ENCODE measurements around the gene LRP1B. TPM values are rescaled to one million over a fixed set of nuclear protein-coding genes. Genes with fewer than 3 reads are reported as not detected.

LRP1B gene
- total and polyA plus RNA-seq, 4 donors: 0.01 to 0.84 (median 0.17) TPM

GRCh38 chr2:141930803-141931202 lies 200.0 kb downstream of the LRP1B start:
- no peak overlapping the region for H3K9ac ChIP-seq (ENCODE audit: low read depth in 1 of 2, low read length in 2 of 2)
- H3K4me3 ChIP-seq (ENCODE audit: low read depth in 1 of 3, low read length in 3 of 3): no peak overlapping the region
- TF ChIP-seq REST (IDR thresholded peaks at IDR 0.05) (no peak), ZBTB33 (IDR thresholded peaks at IDR 0.05) (no peak), NR2F2 (IDR thresholded peaks at IDR 0.05) (no peak), MAX (IDR thresholded peaks at IDR 0.05) (no peak)

GRCh38 chr2:141929331-141930252 lies 201.2 kb downstream of the LRP1B start:
- no peaks in the 10 kb centered on the region for H3K27me3 ChIP-seq (ENCODE audit: control insufficient read depth in 4 of 4, insufficient read depth in 4 of 4, low read length in 3 of 4)
- no peak overlapping the region for H3K9ac ChIP-seq (ENCODE audit: low read depth in 1 of 2, low read length in 2 of 2)
- no peak overlapping the region for H3K4me3 ChIP-seq (ENCODE audit: low read depth in 1 of 3, low read length in 3 of 3)
- no peaks in the 10 kb centered on the region for H3K4me1 ChIP-seq (ENCODE audit: control insufficient read depth in 4 of 4, insufficient read depth in 4 of 4, low read length in 3 of 4)
- no peaks in the 10 kb centered on the region for H3K9me3 ChIP-seq (ENCODE audit: control insufficient read depth in 4 of 4, low read length in 3 of 4)
- DNase-seq (ENCODE audit: low spot score): no peak
- 71% methylated on average over 8 of the region's 8 CpGs for WGBS
- H3K27ac ChIP-seq (ENCODE audit: low read depth in 1 of 2, low read length in 2 of 2): no peak overlapping the region
- no peak for TF ChIP-seq EGR1 (IDR thresholded peaks at IDR 0.05; ENCODE audit: low read depth in 2 of 2)
- no peak for TF ChIP-seq CTCF (IDR thresholded peaks at IDR 0.05; ENCODE audit: low read depth, low read length, missing input control)
- TF ChIP-seq ATF3 (IDR thresholded peaks at IDR 0.05): no peak
- TF ChIP-seq ZBTB33 (IDR thresholded peaks at IDR 0.05): no peak
- TF ChIP-seq SP1 (IDR thresholded peaks at IDR 0.05): no peak
- no peak for TF ChIP-seq YY1 (IDR thresholded peaks at IDR 0.05)
- TF ChIP-seq JUND (IDR thresholded peaks at IDR 0.05): no peak
- TF ChIP-seq FOXA2 (IDR thresholded peaks at IDR 0.05): no peak
- TF ChIP-seq TAF1 (conservative IDR thresholded peaks at IDR 0.05): no peak
- TF ChIP-seq GABPA (IDR thresholded peaks at IDR 0.05 in 1 of 2, conservative IDR thresholded peaks at IDR 0.05 in 1 of 2): no peak
- no peak for TF ChIP-seq REST (IDR thresholded peaks at IDR 0.05)
- no peaks in the 10 kb centered on the region for H3K36me3 ChIP-seq (ENCODE audit: control insufficient read depth in 4 of 4, insufficient read depth in 3 of 4, low read depth in 1 of 4, low read length in 3 of 4)

More at GRCh38 chr2:141930803-141931202, 200.0 kb downstream of the LRP1B start:
- DNase-seq (ENCODE audit: low spot score): no peak
- Histone ChIP-seq H3K27me3 (ENCODE audit: control insufficient read depth in 4 of 4, insufficient read depth in 4 of 4, low read length in 3 of 4) (no peaks in the 10 kb centered on the region), H3K4me1 (ENCODE audit: control insufficient read depth in 4 of 4, insufficient read depth in 4 of 4, low read length in 3 of 4) (no peaks in the 10 kb centered on the region), H3K9me3 (ENCODE audit: control insufficient read depth in 4 of 4, low read length in 3 of 4) (no peaks in the 10 kb centered on the region), H3K27ac (ENCODE audit: low read depth in 1 of 2, low read length in 2 of 2) (no peak overlapping the region), H3K36me3 (ENCODE audit: control insufficient read depth in 4 of 4, insufficient read depth in 3 of 4, low read depth in 1 of 4, low read length in 3 of 4) (no peaks in the 10 kb centered on the region)
